ENCODE measurements around the gene LEFTY1. TPM values are rescaled to one million over a fixed set of nuclear protein-coding genes. Genes with fewer than 3 reads are reported as not detected.

LEFTY1 gene
- total RNA-seq, 2 donors from 2014 or later: 0.35 TPM; not detected in 1

- TF ChIP-seq CTCF (IDR thresholded peaks at IDR 0.05): no peak
- Histone ChIP-seq H3K4me1 (no peaks in the 10 kb centered on the region), H3K27ac (no peak overlapping the region), H3K27me3 (no peaks in the 10 kb centered on the region), H3K9me3 (no peaks in the 10 kb centered on the region), H3K4me3 (no peak overlapping the region), H3K36me3 (peaks cover 74% of the 10 kb centered on the region)
- no peak for DNase-seq (ENCODE audit: low spot score)
Observed at GRCh38 chr1:225857256-225857655, 31.7 kb downstream of the LEFTY1 start.

- Histone ChIP-seq H3K4me1 (no peaks in the 10 kb centered on the region), H3K36me3 (peaks cover 60% of the 10 kb centered on the region), H3K27me3 (no peaks in the 10 kb centered on the region), H3K4me3 (no peak overlapping the region), H3K27ac (no peak overlapping the region), H3K9me3 (no peaks in the 10 kb centered on the region)
- DNase-seq (ENCODE audit: low spot score): no peak
- TF ChIP-seq CTCF (IDR thresholded peaks at IDR 0.05): no peak
Observed at GRCh38 chr1:225855503-225856300, 33.2 kb downstream of the LEFTY1 start.

GRCh38 chr1:225853441-225853840, 35.5 kb downstream of the LEFTY1 start:
- no peak overlapping the region for H3K4me3 ChIP-seq
- H3K27me3 ChIP-seq: no peaks in the 10 kb centered on the region
- H3K27ac ChIP-seq: no peak overlapping the region
- no peaks in the 10 kb centered on the region for H3K9me3 ChIP-seq
- DNase-seq (ENCODE audit: low spot score): no peak
- peaks cover 40% of the 10 kb centered on the region for H3K36me3 ChIP-seq
- no peak for TF ChIP-seq CTCF (IDR thresholded peaks at IDR 0.05)
- H3K4me1 ChIP-seq: peaks cover 0 to 12% of the 10 kb centered on the region in 2 donors

- Histone ChIP-seq H3K36me3 (peaks cover 39% of the 10 kb centered on the region), H3K27ac (no peak overlapping the region), H3K9me3 (no peaks in the 10 kb centered on the region), H3K4me1 (peaks cover 0 to 21% of the 10 kb centered on the region in 2 donors), H3K4me3 (no peak overlapping the region), H3K27me3 (no peaks in the 10 kb centered on the region)
- no peak for DNase-seq (ENCODE audit: low spot score)
- TF ChIP-seq CTCF (IDR thresholded peaks at IDR 0.05): no peak
Observed at GRCh38 chr1:225852413-225853124, 36.4 kb downstream of the LEFTY1 start.

- H3K36me3 ChIP-seq: peaks cover 45% of the 10 kb centered on the region
- no peak for TF ChIP-seq CTCF (IDR thresholded peaks at IDR 0.05)
- no peak overlapping the region for H3K27ac ChIP-seq
Observed at GRCh38 chr1:225851805-225852204, 37.1 kb downstream of the LEFTY1 start.

More at GRCh38 chr1:225851805-225852204, 37.1 kb downstream of the LEFTY1 start:
- H3K4me1 ChIP-seq: peaks cover 0 to 22% of the 10 kb centered on the region in 2 donors
- H3K4me3 ChIP-seq: no peak overlapping the region
- H3K27me3 ChIP-seq: no peaks in the 10 kb centered on the region
- no peaks in the 10 kb centered on the region for H3K9me3 ChIP-seq
- DNase-seq (ENCODE audit: low spot score): no peak

Measured in right atrium auricular region (tissue), 2 donors.